Measurements from ENCODE around the gene ZNF320. TPM values are rescaled to one million over a fixed set of nuclear protein-coding genes. Genes with fewer than 3 reads are reported as not detected.

ZNF320 gene
- total and polyA plus RNA-seq, 2 experiments from 2014 or later, result 13.6 to 32.3 TPM

DNA sequence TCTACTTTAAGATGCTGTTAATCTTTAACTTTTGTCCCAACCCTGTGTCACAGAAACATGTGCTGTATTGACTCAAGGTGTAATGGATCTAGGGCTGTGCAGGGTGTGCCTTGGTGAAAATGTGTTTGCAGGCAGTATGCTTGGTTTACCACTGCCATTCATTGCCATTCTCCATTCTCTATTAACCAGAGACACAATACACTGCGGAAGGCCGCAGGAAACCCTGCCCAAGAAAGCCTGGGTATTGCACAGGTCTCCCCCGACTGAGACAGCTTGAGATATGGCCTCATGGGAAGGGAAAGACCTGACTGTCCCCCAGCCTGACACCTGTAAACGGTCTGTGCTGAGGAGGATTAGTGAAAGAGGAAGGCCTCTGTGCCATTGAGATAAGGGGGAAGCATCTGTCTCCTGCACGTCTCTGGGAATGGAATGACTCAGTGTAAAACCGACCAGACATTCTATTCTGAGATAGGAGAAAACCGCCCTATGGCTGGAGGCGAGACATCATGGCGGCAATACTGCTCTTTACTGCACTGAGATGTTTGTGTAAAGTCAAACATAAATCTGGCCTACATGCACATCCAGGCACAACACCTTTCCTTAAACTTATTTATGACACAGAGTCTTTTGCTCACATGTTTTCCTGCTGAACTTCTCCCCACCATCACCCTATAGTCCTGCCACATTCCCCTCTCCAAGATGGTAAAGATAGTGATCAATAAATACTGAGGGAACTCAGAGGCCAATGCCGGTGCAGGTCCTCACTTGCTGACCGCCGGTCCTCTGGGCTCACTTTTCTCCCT, 38.9 kb upstream of the ZNF320 start:
- H3K4me1 ChIP-seq (ENCODE audit: insufficient read depth), result 0 out of 2 replicates have a peak, but pooled peaks cover 6% of the 10 kb centered on the region
- H3F3A ChIP-seq (replicated peaks; ENCODE audit: low read depth), result no peaks in the 10 kb centered on the region
- no peaks in the 10 kb centered on the region for H3K27me3 ChIP-seq (ENCODE audit: insufficient read depth)
- Mint-ChIP-seq H3K27me3 (ENCODE audit: insufficient read depth, low read depth, poor library complexity) (peaks cover 2% of the 10 kb centered on the region), H3K4me3 (no peak overlapping the region), H3K36me3 (ENCODE audit: low read depth) (peaks cover 18% of the 10 kb centered on the region; the same call in 2 of the 3 replicates), H3K9me3 (no peaks in the 10 kb centered on the region), H3K4me1 (peaks cover 19% of the 10 kb centered on the region), H3K27ac (no peak overlapping the region)
- DNase-seq (ENCODE audit: low spot score), result no peak
- ATAC-seq, result no peak
- H3K4me3 ChIP-seq, result no peak overlapping the region
- H2AFZ ChIP-seq, result no peak overlapping the region
- H3K27ac ChIP-seq (ENCODE audit: low read depth), result no peak overlapping the region
- TF ChIP-seq, protein P1, sequence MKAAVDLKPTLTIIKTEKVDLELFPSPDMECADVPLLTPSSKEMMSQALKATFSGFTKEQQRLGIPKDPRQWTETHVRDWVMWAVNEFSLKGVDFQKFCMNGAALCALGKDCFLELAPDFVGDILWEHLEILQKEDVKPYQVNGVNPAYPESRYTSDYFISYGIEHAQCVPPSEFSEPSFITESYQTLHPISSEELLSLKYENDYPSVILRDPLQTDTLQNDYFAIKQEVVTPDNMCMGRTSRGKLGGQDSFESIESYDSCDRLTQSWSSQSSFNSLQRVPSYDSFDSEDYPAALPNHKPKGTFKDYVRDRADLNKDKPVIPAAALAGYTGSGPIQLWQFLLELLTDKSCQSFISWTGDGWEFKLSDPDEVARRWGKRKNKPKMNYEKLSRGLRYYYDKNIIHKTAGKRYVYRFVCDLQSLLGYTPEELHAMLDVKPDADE (IDR thresholded peaks at IDR 0.05), result no peak
- TF ChIP-seq, protein P2, sequence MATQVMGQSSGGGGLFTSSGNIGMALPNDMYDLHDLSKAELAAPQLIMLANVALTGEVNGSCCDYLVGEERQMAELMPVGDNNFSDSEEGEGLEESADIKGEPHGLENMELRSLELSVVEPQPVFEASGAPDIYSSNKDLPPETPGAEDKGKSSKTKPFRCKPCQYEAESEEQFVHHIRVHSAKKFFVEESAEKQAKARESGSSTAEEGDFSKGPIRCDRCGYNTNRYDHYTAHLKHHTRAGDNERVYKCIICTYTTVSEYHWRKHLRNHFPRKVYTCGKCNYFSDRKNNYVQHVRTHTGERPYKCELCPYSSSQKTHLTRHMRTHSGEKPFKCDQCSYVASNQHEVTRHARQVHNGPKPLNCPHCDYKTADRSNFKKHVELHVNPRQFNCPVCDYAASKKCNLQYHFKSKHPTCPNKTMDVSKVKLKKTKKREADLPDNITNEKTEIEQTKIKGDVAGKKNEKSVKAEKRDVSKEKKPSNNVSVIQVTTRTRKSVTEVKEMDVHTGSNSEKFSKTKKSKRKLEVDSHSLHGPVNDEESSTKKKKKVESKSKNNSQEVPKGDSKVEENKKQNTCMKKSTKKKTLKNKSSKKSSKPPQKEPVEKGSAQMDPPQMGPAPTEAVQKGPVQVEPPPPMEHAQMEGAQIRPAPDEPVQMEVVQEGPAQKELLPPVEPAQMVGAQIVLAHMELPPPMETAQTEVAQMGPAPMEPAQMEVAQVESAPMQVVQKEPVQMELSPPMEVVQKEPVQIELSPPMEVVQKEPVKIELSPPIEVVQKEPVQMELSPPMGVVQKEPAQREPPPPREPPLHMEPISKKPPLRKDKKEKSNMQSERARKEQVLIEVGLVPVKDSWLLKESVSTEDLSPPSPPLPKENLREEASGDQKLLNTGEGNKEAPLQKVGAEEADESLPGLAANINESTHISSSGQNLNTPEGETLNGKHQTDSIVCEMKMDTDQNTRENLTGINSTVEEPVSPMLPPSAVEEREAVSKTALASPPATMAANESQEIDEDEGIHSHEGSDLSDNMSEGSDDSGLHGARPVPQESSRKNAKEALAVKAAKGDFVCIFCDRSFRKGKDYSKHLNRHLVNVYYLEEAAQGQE (IDR thresholded peaks at IDR 0.05; ENCODE audit: unreplicated experiment), result no peak
- TF ChIP-seq JUNB (IDR thresholded peaks at IDR 0.05; ENCODE audit: unreplicated experiment) (no peak), NANOG (IDR thresholded peaks at IDR 0.05; ENCODE audit: borderline replicate concordance) (no peak), STAT1 (IDR thresholded peaks at IDR 0.05; ENCODE audit: unreplicated experiment) (no peak), CREB1 (CRISPR knock-in tag; IDR thresholded peaks at IDR 0.05; ENCODE audit: low read depth) (no peak), EZH2phosphoT487 (IDR thresholded peaks at IDR 0.05; ENCODE audit: unreplicated experiment) (no peak), EZH2 (IDR thresholded peaks at IDR 0.05; ENCODE audit: low read depth, unreplicated experiment) (no peak), POLR2AphosphoS5 (IDR thresholded peaks at IDR 0.05; ENCODE audit: low read depth) (no peak), ZNF331 (CRISPR knock-in tag; IDR thresholded peaks at IDR 0.05; ENCODE audit: low read depth) (no peak), ZNF114 (CRISPR knock-in tag; IDR thresholded peaks at IDR 0.05) (no peak)
- TF ChIP-seq, protein P3, sequence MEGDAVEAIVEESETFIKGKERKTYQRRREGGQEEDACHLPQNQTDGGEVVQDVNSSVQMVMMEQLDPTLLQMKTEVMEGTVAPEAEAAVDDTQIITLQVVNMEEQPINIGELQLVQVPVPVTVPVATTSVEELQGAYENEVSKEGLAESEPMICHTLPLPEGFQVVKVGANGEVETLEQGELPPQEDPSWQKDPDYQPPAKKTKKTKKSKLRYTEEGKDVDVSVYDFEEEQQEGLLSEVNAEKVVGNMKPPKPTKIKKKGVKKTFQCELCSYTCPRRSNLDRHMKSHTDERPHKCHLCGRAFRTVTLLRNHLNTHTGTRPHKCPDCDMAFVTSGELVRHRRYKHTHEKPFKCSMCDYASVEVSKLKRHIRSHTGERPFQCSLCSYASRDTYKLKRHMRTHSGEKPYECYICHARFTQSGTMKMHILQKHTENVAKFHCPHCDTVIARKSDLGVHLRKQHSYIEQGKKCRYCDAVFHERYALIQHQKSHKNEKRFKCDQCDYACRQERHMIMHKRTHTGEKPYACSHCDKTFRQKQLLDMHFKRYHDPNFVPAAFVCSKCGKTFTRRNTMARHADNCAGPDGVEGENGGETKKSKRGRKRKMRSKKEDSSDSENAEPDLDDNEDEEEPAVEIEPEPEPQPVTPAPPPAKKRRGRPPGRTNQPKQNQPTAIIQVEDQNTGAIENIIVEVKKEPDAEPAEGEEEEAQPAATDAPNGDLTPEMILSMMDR (conservative IDR thresholded peaks at IDR 0.05; ENCODE audit: low read depth in 2 of 2), result no peak
- TF ChIP-seq, protein P4, sequence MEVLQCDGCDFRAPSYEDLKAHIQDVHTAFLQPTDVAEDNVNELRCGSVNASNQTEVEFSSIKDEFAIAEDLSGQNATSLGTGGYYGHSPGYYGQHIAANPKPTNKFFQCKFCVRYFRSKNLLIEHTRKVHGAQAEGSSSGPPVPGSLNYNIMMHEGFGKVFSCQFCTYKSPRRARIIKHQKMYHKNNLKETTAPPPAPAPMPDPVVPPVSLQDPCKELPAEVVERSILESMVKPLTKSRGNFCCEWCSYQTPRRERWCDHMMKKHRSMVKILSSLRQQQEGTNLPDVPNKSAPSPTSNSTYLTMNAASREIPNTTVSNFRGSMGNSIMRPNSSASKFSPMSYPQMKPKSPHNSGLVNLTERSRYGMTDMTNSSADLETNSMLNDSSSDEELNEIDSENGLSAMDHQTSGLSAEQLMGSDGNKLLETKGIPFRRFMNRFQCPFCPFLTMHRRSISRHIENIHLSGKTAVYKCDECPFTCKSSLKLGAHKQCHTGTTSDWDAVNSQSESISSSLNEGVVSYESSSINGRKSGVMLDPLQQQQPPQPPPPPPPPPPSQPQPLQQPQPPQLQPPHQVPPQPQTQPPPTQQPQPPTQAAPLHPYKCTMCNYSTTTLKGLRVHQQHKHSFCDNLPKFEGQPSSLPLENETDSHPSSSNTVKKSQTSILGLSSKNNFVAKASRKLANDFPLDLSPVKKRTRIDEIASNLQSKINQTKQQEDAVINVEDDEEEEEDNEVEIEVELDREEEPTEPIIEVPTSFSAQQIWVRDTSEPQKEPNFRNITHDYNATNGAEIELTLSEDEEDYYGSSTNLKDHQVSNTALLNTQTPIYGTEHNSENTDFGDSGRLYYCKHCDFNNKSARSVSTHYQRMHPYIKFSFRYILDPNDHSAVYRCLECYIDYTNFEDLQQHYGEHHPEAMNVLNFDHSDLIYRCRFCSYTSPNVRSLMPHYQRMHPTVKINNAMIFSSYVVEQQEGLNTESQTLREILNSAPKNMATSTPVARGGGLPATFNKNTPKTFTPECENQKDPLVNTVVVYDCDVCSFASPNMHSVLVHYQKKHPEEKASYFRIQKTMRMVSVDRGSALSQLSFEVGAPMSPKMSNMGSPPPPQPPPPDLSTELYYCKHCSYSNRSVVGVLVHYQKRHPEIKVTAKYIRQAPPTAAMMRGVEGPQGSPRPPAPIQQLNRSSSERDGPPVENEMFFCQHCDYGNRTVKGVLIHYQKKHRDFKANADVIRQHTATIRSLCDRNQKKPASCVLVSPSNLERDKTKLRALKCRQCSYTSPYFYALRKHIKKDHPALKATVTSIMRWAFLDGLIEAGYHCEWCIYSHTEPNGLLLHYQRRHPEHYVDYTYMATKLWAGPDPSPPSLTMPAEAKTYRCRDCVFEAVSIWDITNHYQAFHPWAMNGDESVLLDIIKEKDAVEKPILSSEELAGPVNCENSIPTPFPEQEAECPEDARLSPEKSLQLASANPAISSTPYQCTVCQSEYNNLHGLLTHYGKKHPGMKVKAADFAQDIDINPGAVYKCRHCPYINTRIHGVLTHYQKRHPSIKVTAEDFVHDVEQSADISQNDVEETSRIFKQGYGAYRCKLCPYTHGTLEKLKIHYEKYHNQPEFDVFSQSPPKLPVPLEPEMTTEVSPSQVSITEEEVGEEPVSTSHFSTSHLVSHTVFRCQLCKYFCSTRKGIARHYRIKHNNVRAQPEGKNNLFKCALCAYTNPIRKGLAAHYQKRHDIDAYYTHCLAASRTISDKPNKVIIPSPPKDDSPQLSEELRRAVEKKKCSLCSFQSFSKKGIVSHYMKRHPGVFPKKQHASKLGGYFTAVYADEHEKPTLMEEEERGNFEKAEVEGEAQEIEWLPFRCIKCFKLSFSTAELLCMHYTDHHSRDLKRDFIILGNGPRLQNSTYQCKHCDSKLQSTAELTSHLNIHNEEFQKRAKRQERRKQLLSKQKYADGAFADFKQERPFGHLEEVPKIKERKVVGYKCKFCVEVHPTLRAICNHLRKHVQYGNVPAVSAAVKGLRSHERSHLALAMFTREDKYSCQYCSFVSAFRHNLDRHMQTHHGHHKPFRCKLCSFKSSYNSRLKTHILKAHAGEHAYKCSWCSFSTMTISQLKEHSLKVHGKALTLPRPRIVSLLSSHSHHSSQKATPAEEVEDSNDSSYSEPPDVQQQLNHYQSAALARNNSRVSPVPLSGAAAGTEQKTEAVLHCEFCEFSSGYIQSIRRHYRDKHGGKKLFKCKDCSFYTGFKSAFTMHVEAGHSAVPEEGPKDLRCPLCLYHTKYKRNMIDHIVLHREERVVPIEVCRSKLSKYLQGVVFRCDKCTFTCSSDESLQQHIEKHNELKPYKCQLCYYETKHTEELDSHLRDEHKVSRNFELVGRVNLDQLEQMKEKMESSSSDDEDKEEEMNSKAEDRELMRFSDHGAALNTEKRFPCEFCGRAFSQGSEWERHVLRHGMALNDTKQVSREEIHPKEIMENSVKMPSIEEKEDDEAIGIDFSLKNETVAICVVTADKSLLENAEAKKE (CRISPR knock-in tag; IDR thresholded peaks at IDR 0.05), result no peak
- H3K9me2 ChIP-seq (ENCODE audit: insufficient read depth), result no peaks in the 10 kb centered on the region
- H3K4me2 ChIP-seq, result no peak overlapping the region
- H4K20me1 ChIP-seq (replicated peaks; ENCODE audit: insufficient read depth), result peaks cover 16% of the 10 kb centered on the region
- H3K79me2 ChIP-seq (replicated peaks; ENCODE audit: insufficient read depth), result peaks cover 50% of the 10 kb centered on the region
- H3K36me3 ChIP-seq (ENCODE audit: insufficient read depth), result 0 out of 2 replicates have a peak, but pooled peaks cover 5% of the 10 kb centered on the region

Data from GM23338 (cell line).